ENCODE results near the gene MDM4.
A peak's percentile ranks its signal among the peaks of the same experiment; 100 is the strongest.

The MDM4 gene

GRCh38 chr1:204592246-204592948 is 76.2 kb downstream of the MDM4 start:
- no peak for DNase-seq (ENCODE audit: low read depth)
- H3K4me3 ChIP-seq (ENCODE audit: low read depth, low read length) = no peak overlapping the region
- no peak for TF ChIP-seq CTCF (IDR thresholded peaks at IDR 0.05; ENCODE audit: low read depth, low read length, missing control alignments)
- in situ Hi-C loops (cut with HindIII; ENCODE audit: low sequenced_read_pairs) = no loop called here

- TF ChIP-seq CTCF (IDR thresholded peaks at IDR 0.05; ENCODE audit: low read depth, low read length, missing control alignments) = no peak
- in situ Hi-C loops (cut with HindIII; ENCODE audit: low sequenced_read_pairs) = no loop called here
- H3K4me3 ChIP-seq (ENCODE audit: low read depth, low read length) = no peak overlapping the region
- DNase-seq (ENCODE audit: low read depth) = no peak
These were observed 82.2 kb downstream of the MDM4 start for GRCh38 chr1:204598319-204598969.

- in situ Hi-C loops (cut with HindIII; ENCODE audit: low sequenced_read_pairs) = no loop called here
These were observed 82.9 kb downstream of the MDM4 start for GRCh38 chr1:204599098-204599497.

GRCh38 chr1:204599596-204599995 is 83.4 kb downstream of the MDM4 start:
- H3K4me3 ChIP-seq (ENCODE audit: low read depth, low read length) = no peak overlapping the region
- no peak for TF ChIP-seq CTCF (IDR thresholded peaks at IDR 0.05; ENCODE audit: low read depth, low read length, missing control alignments)
- in situ Hi-C loops (cut with HindIII; ENCODE audit: low sequenced_read_pairs) = no loop called here

More at GRCh38 chr1:204599098-204599497, 82.9 kb downstream of the MDM4 start:
- no peak for TF ChIP-seq CTCF (IDR thresholded peaks at IDR 0.05; ENCODE audit: low read depth, low read length, missing control alignments)
- DNase-seq (ENCODE audit: low read depth) = no peak
- H3K4me3 ChIP-seq (ENCODE audit: low read depth, low read length) = no peak overlapping the region

GRCh38 chr1:204600203-204600602 is 84.0 kb downstream of the MDM4 start:
- no peak for DNase-seq (ENCODE audit: low read depth)
- no peak overlapping the region for H3K4me3 ChIP-seq (ENCODE audit: low read depth, low read length)
- in situ Hi-C loops (cut with HindIII; ENCODE audit: low sequenced_read_pairs) = no loop called here
- TF ChIP-seq CTCF (IDR thresholded peaks at IDR 0.05; ENCODE audit: low read depth, low read length, missing control alignments) = no peak

More at GRCh38 chr1:204599596-204599995, 83.4 kb downstream of the MDM4 start:
- DNase-seq (ENCODE audit: low read depth) = no peak

GRCh38 chr1:204600968-204601367 is 84.8 kb downstream of the MDM4 start:
- in situ Hi-C loops (cut with HindIII; ENCODE audit: low sequenced_read_pairs) = no loop called here
- TF ChIP-seq CTCF (IDR thresholded peaks at IDR 0.05; ENCODE audit: low read depth, low read length, missing control alignments) = peak; percentile 14
- no peak for DNase-seq (ENCODE audit: low read depth)
- H3K4me3 ChIP-seq (ENCODE audit: low read depth, low read length) = no peak overlapping the region

All from astrocyte of the cerebellum (primary cell).